Measurements from ENCODE around the gene CYRIA. TPM values are rescaled to one million over a fixed set of nuclear protein-coding genes. Genes with fewer than 3 reads are reported as not detected.

Gene CYRIA
- polyA plus RNA-seq, 1 donor (not counting 4 experiments of a cell fraction or from before 2014, with no cell fraction given): 0.79 TPM

- Histone ChIP-seq H3K9ac (ENCODE audit: control insufficient read depth, extremely low read depth, insufficient read depth, low read length) (no peak overlapping the region), H3K79me2 (ENCODE audit: control insufficient read depth, insufficient read depth, low read length) (no peaks in the 10 kb centered on the region), H3K4me2 (ENCODE audit: control insufficient read depth, extremely low read depth, insufficient read depth, low read depth, low read length) (no peak overlapping the region), H4K20me1 (ENCODE audit: control insufficient read depth, extremely low read depth, insufficient read depth, low read length) (no peaks in the 10 kb centered on the region), H3K36me3 (ENCODE audit: control insufficient read depth in 2 of 2, extremely low read depth in 1 of 2, insufficient read depth in 2 of 2, low read length in 2 of 2) (no peaks in the 10 kb centered on the region), H3K9me3 (ENCODE audit: control insufficient read depth, low read depth, low read length) (no peaks in the 10 kb centered on the region), H3K4me1 (ENCODE audit: control insufficient read depth, extremely low read depth, insufficient read depth, low read length) (no peaks in the 10 kb centered on the region), H2AFZ (ENCODE audit: control insufficient read depth, low read length) (no peak overlapping the region), H3K27me3 (ENCODE audit: control insufficient read depth, extremely low read depth, insufficient read depth, low read length) (no peaks in the 10 kb centered on the region), H3K4me3 (ENCODE audit: control insufficient read depth in 2 of 3, extremely low read depth in 1 of 3, insufficient read depth in 2 of 3, low read depth in 1 of 3, low read length in 3 of 3) (no peak overlapping the region), H3K9me1 (ENCODE audit: control insufficient read depth, extremely low read depth, insufficient read depth, low read length) (no peaks in the 10 kb centered on the region), H3K27ac (ENCODE audit: control insufficient read depth, insufficient read depth, low read length) (no peak overlapping the region)
- FAIRE-seq: no peak
- DNase-seq (ENCODE audit: low read depth, low spot score): no peak
- dilution Hi-C loops (cut with MboI; ENCODE audit: extremely low pct_ligation_motif_present, low sequenced_read_pairs): no loop called here
- TF ChIP-seq CTCF (optimal IDR thresholded peaks at IDR 0.05 in 1 of 3, IDR thresholded peaks at IDR 0.05 in 1 of 3, conservative IDR thresholded peaks at IDR 0.05 in 1 of 3; ENCODE audit: extremely low read depth in 1 of 3, insufficient read depth in 2 of 3, low read length in 3 of 3): no peak
- TF ChIP-seq EZH2 (IDR thresholded peaks at IDR 0.05; ENCODE audit: low read length): no peak
These were observed 40.4 kb downstream of the CYRIA start for GRCh38 chr2:16625201-16625729.

- Histone ChIP-seq H3K9me1 (ENCODE audit: control insufficient read depth, extremely low read depth, insufficient read depth, low read length) (no peaks in the 10 kb centered on the region), H3K36me3 (ENCODE audit: control insufficient read depth in 2 of 2, extremely low read depth in 1 of 2, insufficient read depth in 2 of 2, low read length in 2 of 2) (no peaks in the 10 kb centered on the region), H4K20me1 (ENCODE audit: control insufficient read depth, extremely low read depth, insufficient read depth, low read length) (no peaks in the 10 kb centered on the region), H3K9me3 (ENCODE audit: control insufficient read depth, low read depth, low read length) (no peaks in the 10 kb centered on the region), H2AFZ (ENCODE audit: control insufficient read depth, low read length) (no peak overlapping the region), H3K4me3 (ENCODE audit: control insufficient read depth in 2 of 3, extremely low read depth in 1 of 3, insufficient read depth in 2 of 3, low read depth in 1 of 3, low read length in 3 of 3) (no peak overlapping the region), H3K27ac (ENCODE audit: control insufficient read depth, insufficient read depth, low read length) (no peak overlapping the region), H3K79me2 (ENCODE audit: control insufficient read depth, insufficient read depth, low read length) (no peaks in the 10 kb centered on the region), H3K27me3 (ENCODE audit: control insufficient read depth, extremely low read depth, insufficient read depth, low read length) (no peaks in the 10 kb centered on the region), H3K4me2 (ENCODE audit: control insufficient read depth, extremely low read depth, insufficient read depth, low read depth, low read length) (no peak overlapping the region), H3K9ac (ENCODE audit: control insufficient read depth, extremely low read depth, insufficient read depth, low read length) (no peak overlapping the region), H3K4me1 (ENCODE audit: control insufficient read depth, extremely low read depth, insufficient read depth, low read length) (no peaks in the 10 kb centered on the region)
- FAIRE-seq: no peak
- TF ChIP-seq CTCF (optimal IDR thresholded peaks at IDR 0.05 in 1 of 3, IDR thresholded peaks at IDR 0.05 in 1 of 3, conservative IDR thresholded peaks at IDR 0.05 in 1 of 3; ENCODE audit: extremely low read depth in 1 of 3, insufficient read depth in 2 of 3, low read length in 3 of 3) (no peak), EZH2 (IDR thresholded peaks at IDR 0.05; ENCODE audit: low read length) (no peak)
- dilution Hi-C loops (cut with MboI; ENCODE audit: extremely low pct_ligation_motif_present, low sequenced_read_pairs): no loop called here
- no peak for DNase-seq (ENCODE audit: low read depth, low spot score)
These were observed 41.2 kb downstream of the CYRIA start for GRCh38 chr2:16624436-16624780.
